ENCODE measurements around the gene RABGAP1L.

GRCh38 chr1:174922121-174922520 lies 762.8 kb downstream of the RABGAP1L start:
- TF ChIP-seq CTCF (IDR thresholded peaks at IDR 0.05; ENCODE audit: insufficient read depth, low read length, poor library complexity, severe bottlenecking) (no peak), EZH2phosphoT487 (conservative IDR thresholded peaks at IDR 0.05; ENCODE audit: low read length) (no peak)
